Measurements from ENCODE around the gene MLPH.

GRCh38 chr2:237536617-237537016, 49.6 kb downstream of the MLPH start:
- TF ChIP-seq POLR2AphosphoS5 (IDR thresholded peaks at IDR 0.05), result no peak
- no peak for TF ChIP-seq CTCF (IDR thresholded peaks at IDR 0.05)
- no peak for TF ChIP-seq POLR2A (IDR thresholded peaks at IDR 0.05)

Data from breast epithelium (tissue), 3 donors.